Measurements from ENCODE around the gene DAB2IP.

GRCh38 chr9:121755581-121755980 lies 104.1 kb downstream of the DAB2IP start:
- TF ChIP-seq, protein P1, sequence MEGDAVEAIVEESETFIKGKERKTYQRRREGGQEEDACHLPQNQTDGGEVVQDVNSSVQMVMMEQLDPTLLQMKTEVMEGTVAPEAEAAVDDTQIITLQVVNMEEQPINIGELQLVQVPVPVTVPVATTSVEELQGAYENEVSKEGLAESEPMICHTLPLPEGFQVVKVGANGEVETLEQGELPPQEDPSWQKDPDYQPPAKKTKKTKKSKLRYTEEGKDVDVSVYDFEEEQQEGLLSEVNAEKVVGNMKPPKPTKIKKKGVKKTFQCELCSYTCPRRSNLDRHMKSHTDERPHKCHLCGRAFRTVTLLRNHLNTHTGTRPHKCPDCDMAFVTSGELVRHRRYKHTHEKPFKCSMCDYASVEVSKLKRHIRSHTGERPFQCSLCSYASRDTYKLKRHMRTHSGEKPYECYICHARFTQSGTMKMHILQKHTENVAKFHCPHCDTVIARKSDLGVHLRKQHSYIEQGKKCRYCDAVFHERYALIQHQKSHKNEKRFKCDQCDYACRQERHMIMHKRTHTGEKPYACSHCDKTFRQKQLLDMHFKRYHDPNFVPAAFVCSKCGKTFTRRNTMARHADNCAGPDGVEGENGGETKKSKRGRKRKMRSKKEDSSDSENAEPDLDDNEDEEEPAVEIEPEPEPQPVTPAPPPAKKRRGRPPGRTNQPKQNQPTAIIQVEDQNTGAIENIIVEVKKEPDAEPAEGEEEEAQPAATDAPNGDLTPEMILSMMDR (IDR thresholded peaks at IDR 0.05; ENCODE audit: insufficient read depth, low read depth, low read length), result no peak
- no peak for TF ChIP-seq EZH2 (IDR thresholded peaks at IDR 0.05; ENCODE audit: insufficient read depth, low read length)
